Measurements from ENCODE around the gene TPM1.
"Not testable (repeated sequence)": the region's sequence is repeated elsewhere in the genome, so short reads cannot be mapped to it uniquely, and the experiment has no call there.

TPM1 gene

GRCh38 chr15:63090887-63091286 is 48.3 kb downstream of the TPM1 start:
- no peak for TF ChIP-seq CTCF (IDR thresholded peaks at IDR 0.05; ENCODE audit: extremely low read depth, missing control alignments)
- no peak for DNase-seq (ENCODE audit: low spot score)

GRCh38 chr15:63091679-63092446 is 49.3 kb downstream of the TPM1 start:
- DNase-seq (ENCODE audit: low spot score), result no peak
- TF ChIP-seq CTCF (IDR thresholded peaks at IDR 0.05; ENCODE audit: extremely low read depth, missing control alignments), result no peak

GRCh38 chr15:63093486-63094205 is 51.1 kb downstream of the TPM1 start:
- TF ChIP-seq CTCF (IDR thresholded peaks at IDR 0.05; ENCODE audit: extremely low read depth, missing control alignments), result peak; percentile 57
- peak; percentile 86 for DNase-seq (ENCODE audit: low spot score)

GRCh38 chr15:63094495-63094931 is 52.0 kb downstream of the TPM1 start:
- TF ChIP-seq CTCF (IDR thresholded peaks at IDR 0.05; ENCODE audit: extremely low read depth, missing control alignments), result no peak
- DNase-seq (ENCODE audit: low spot score), result no peak

GRCh38 chr15:63096178-63096577 is 53.6 kb downstream of the TPM1 start:
- DNase-seq (ENCODE audit: low spot score), result no peak
- no peak for TF ChIP-seq CTCF (IDR thresholded peaks at IDR 0.05; ENCODE audit: extremely low read depth, missing control alignments)

GRCh38 chr15:63098901-63099300 is 56.4 kb downstream of the TPM1 start:
- not testable (repeated sequence) for DNase-seq (ENCODE audit: low spot score)

GRCh38 chr15:63099581-63099980 is 57.0 kb downstream of the TPM1 start:
- DNase-seq (ENCODE audit: low spot score), result not testable (repeated sequence)

GRCh38 chr15:63103416-63103815 is 60.9 kb downstream of the TPM1 start:
- TF ChIP-seq CTCF (IDR thresholded peaks at IDR 0.05; ENCODE audit: extremely low read depth, missing control alignments), result no peak
- DNase-seq (ENCODE audit: low spot score), result no peak

All from GM20000 (cell line).